H9 (cell line): ENCODE results near the gene EVI2A. TPM values are rescaled to one million over a fixed set of nuclear protein-coding genes. Genes with fewer than 3 reads are reported as not detected.

Experiments used
- DNase-seq: peaks from one replicate; pipeline ENCODE4 v3.0.0-alpha.2; 2017
- H2AFZ ChIP-seq: one replicate; pipeline ENCODE4 v1.6.1; 2013; ENCODE audit warnings: mild to moderate bottlenecking, low read length, control low read depth, moderate library complexity
- H2AK5ac ChIP-seq: 2 replicates; pipeline ENCODE4 v1.6.1; 2013; ENCODE audit warnings: low read length, control low read depth, mixed read lengths; ENCODE audit not compliant: insufficient read length
- H2BK120ac ChIP-seq: one replicate; pipeline ENCODE4 v1.6.1; 2013; ENCODE audit warnings: low read depth, mild to moderate bottlenecking, low read length, control low read depth, inconsistent platforms; ENCODE audit not compliant: poor library complexity, severe bottlenecking
- H2BK12ac ChIP-seq: 2 replicates; pipeline ENCODE4 v1.6.1; 2013; ENCODE audit warnings: low read length, control low read depth, mixed read lengths, low read depth; ENCODE audit not compliant: insufficient read length
- H2BK15ac ChIP-seq: 2 replicates; pipeline ENCODE4 v1.6.1; 2013; ENCODE audit warnings: low read depth, low read length, control low read depth
- H2BK20ac ChIP-seq: one replicate; pipeline ENCODE4 v1.6.1; 2013; ENCODE audit warnings: low read depth, mild to moderate bottlenecking, low read length, control low read depth, inconsistent platforms; ENCODE audit not compliant: poor library complexity, severe bottlenecking
- H2BK5ac ChIP-seq: 2 replicates; pipeline ENCODE4 v1.6.1; 2013; ENCODE audit warnings: low read length, control low read depth, mixed read lengths; ENCODE audit not compliant: insufficient read length
- H3K14ac ChIP-seq: 2 replicates; pipeline ENCODE4 v1.6.1; 2013; ENCODE audit warnings: low read length, control low read depth; ENCODE audit not compliant: insufficient read depth
- H3K18ac ChIP-seq: 2 replicates; pipeline ENCODE4 v1.6.1; 2013; ENCODE audit warnings: low read depth, mild to moderate bottlenecking, mixed read lengths, low read length, control low read depth; ENCODE audit not compliant: insufficient read length
- H3K23ac ChIP-seq: 2 replicates; pipeline ENCODE4 v1.6.1; 2013; ENCODE audit warnings: low read length, control low read depth, mixed read lengths, low read depth; ENCODE audit not compliant: insufficient read length
- H3K23me2 ChIP-seq: 2 replicates; pipeline ENCODE4 v1.6.1; 2013; ENCODE audit warnings: low read depth, mild to moderate bottlenecking, mixed read lengths, low read length, control low read depth; ENCODE audit not compliant: insufficient read length, poor library complexity, severe bottlenecking
- H3K27ac ChIP-seq: 2 replicates; pipeline ENCODE4 v1.5.1; 2013; ENCODE audit warnings: low read length, control low read depth, mixed read lengths, low read depth; ENCODE audit not compliant: insufficient read length
- H3K27me3 ChIP-seq: 2 replicates; pipeline ENCODE4 v1.6.1; 2013; ENCODE audit warnings: low read length, control low read depth, inconsistent platforms; ENCODE audit not compliant: insufficient read depth
- H3K4ac ChIP-seq: 2 replicates; pipeline ENCODE4 v1.6.1; 2013; ENCODE audit warnings: low read depth, mild to moderate bottlenecking, control low read depth, inconsistent platforms, low read length, moderate library complexity
- H3K4me1 ChIP-seq: 2 replicates; pipeline ENCODE4 v1.6.1; 2013; ENCODE audit warnings: low read length, control low read depth, inconsistent platforms; ENCODE audit not compliant: insufficient read depth
- H3K4me2 ChIP-seq: 2 replicates; pipeline ENCODE4 v1.6.1; 2013; ENCODE audit warnings: low read length, control low read depth, mixed read lengths; ENCODE audit not compliant: insufficient read length, insufficient read depth
- H3K56ac ChIP-seq: 2 replicates; pipeline ENCODE4 v1.6.1; 2013; ENCODE audit warnings: low read depth, mild to moderate bottlenecking, mixed read lengths, low read length, control low read depth; ENCODE audit not compliant: insufficient read length
- H3K79me1 ChIP-seq: 2 replicates; pipeline ENCODE4 v1.6.1; 2013; ENCODE audit warnings: low read depth, mild to moderate bottlenecking, moderate library complexity, low read length, control low read depth, inconsistent platforms; ENCODE audit not compliant: insufficient read depth, poor library complexity, severe bottlenecking
- H3K79me2 ChIP-seq: 2 replicates; pipeline ENCODE4 v1.6.1; 2013; ENCODE audit warnings: low read length, control low read depth, inconsistent platforms; ENCODE audit not compliant: insufficient read depth
- H3K9ac ChIP-seq: 2 replicates; pipeline ENCODE4 v1.6.1; 2013; ENCODE audit warnings: low read length, control low read depth, mixed read lengths; ENCODE audit not compliant: insufficient read length; ENCODE audit errors: extremely low read depth
- H3K9me3 ChIP-seq: one replicate; pipeline ENCODE4 v1.6.1; 2013; ENCODE audit warnings: low read depth, low read length, inconsistent platforms; ENCODE audit not compliant: control insufficient read depth
- H3T11ph ChIP-seq: one replicate; pipeline ENCODE4 v1.6.1; 2013; ENCODE audit warnings: mild to moderate bottlenecking, low read length, control low read depth, inconsistent platforms
- H4K20me1 ChIP-seq: one replicate; pipeline ENCODE4 v1.6.1; 2013; ENCODE audit not compliant: control insufficient read depth, insufficient read length, insufficient read depth
- H4K5ac ChIP-seq: 2 replicates; pipeline ENCODE4 v1.6.1; 2013; ENCODE audit warnings: low read depth, mild to moderate bottlenecking, mixed read lengths, low read length, control low read depth; ENCODE audit not compliant: insufficient read length
- H4K8ac ChIP-seq: replicated peaks from 2 replicates; pipeline ENCODE4 v1.6.1; 2013; ENCODE audit warnings: low read length, control low read depth, mixed read lengths, low read depth; ENCODE audit not compliant: insufficient read length
- H4K91ac ChIP-seq: 2 replicates; pipeline ENCODE4 v1.6.1; 2013; ENCODE audit warnings: low read depth, mild to moderate bottlenecking, moderate library complexity, mixed read lengths, low read length, control low read depth; ENCODE audit not compliant: insufficient read length
- H3K27ac Mint-ChIP-seq, 3 experiments: 2 replicates in 2 of 3; 3 replicates in 1 of 3; pipeline ENCODE4 v1.8.0; 2020 to 2021; ENCODE audit warnings: mixed read lengths in 3 of 3, mild to moderate bottlenecking in 1 of 3, moderate library complexity in 1 of 3
- H3K27me3 Mint-ChIP-seq: 2 replicates; pipeline ENCODE4 v1.8.0; 2021; ENCODE audit warnings: low read depth, mild to moderate bottlenecking, moderate library complexity, mixed read lengths
- H3K36me3 Mint-ChIP-seq, 3 experiments: 2 replicates in 2 of 3; 3 replicates in 1 of 3; pipeline ENCODE4 v1.8.0; 2020 to 2021; ENCODE audit warnings: low read depth in 3 of 3, mixed read lengths in 3 of 3; ENCODE audit not compliant: insufficient read depth in 1 of 3
- H3K4me1 Mint-ChIP-seq, 2 experiments: 2 replicates each; pipeline ENCODE4 v1.8.0; 2020; ENCODE audit warnings: mixed read lengths in 2 of 2
- H3K4me3 Mint-ChIP-seq, 2 experiments: 2 replicates in 1 of 2; 3 replicates in 1 of 2; pipeline ENCODE4 v1.8.0; 2020 to 2021; ENCODE audit warnings: mild to moderate bottlenecking in 2 of 2, mixed read lengths in 2 of 2, moderate library complexity in 1 of 2
- H3K9me3 Mint-ChIP-seq, 2 experiments: 2 replicates in 1 of 2; 3 replicates in 1 of 2; pipeline ENCODE4 v1.8.0; 2020; ENCODE audit warnings: mild to moderate bottlenecking in 2 of 2, mixed read lengths in 2 of 2, moderate library complexity in 1 of 2
- CTCF ChIP-seq: fragments of 200-600 bp; sonication (generic); conservative IDR thresholded peaks from 3 replicates; pipeline ENCODE4 v1.8.0; 2021; ENCODE audit warnings: antibody characterized with exemption, mild to moderate bottlenecking
- total RNA-seq: library from RNA; stranded (reverse); gene quantifications from 2 replicates; pipeline ENCODE4 v1.2.1, GENCODE V29; 2021

EVI2A gene
- total RNA-seq, 1 experiment from 2014 or later, result not detected

GRCh38 chr17:31323551-31323950, 2.1 kb upstream of the EVI2A start:
- Histone ChIP-seq H2BK20ac (no peak overlapping the region), H3K79me2 (no peaks in the 10 kb centered on the region), H3K18ac (no peak overlapping the region), H3K27me3 (no peaks in the 10 kb centered on the region), H3K23me2 (no peaks in the 10 kb centered on the region), H4K5ac (no peak overlapping the region), H3K9ac (no peak overlapping the region), H4K8ac (no peak overlapping the region), H2AK5ac (no peak overlapping the region), H2BK12ac (no peak overlapping the region), H4K91ac (no peak overlapping the region), H3K4me1 (no peaks in the 10 kb centered on the region), H2AFZ (no peak overlapping the region), H2BK5ac (no peak overlapping the region), H3K23ac (no peak overlapping the region), H3T11ph (no peak overlapping the region), H3K14ac (no peak overlapping the region), H3K79me1 (no peaks in the 10 kb centered on the region), H3K4me2 (no peak overlapping the region), H2BK120ac (no peak overlapping the region), H3K4ac (no peak overlapping the region), H3K27ac (no peak overlapping the region), H2BK15ac (no peak overlapping the region), H4K20me1 (no peaks in the 10 kb centered on the region), H3K9me3 (no peaks in the 10 kb centered on the region), H3K56ac (no peak overlapping the region)
- Mint-ChIP-seq H3K4me1 (0 out of 4 replicates have a peak, but pooled peaks cover 0 to 3% of the 10 kb centered on the region in 2 experiments), H3K27ac (peak overlapping the region in 2 of 3 experiments; percentile 10 to 17; a peak in 2 of 7 replicates), H3K9me3 (no peaks in the 10 kb centered on the region), H3K4me3 (no peak overlapping the region), H3K27me3 (no peaks in the 10 kb centered on the region), H3K36me3 (peaks cover 0 to 23% (median 4%) of the 10 kb centered on the region in 3 experiments; a peak in 3 of 7 replicates)
- DNase-seq, result no peak
- TF ChIP-seq CTCF, result no peak
